Measurements from ENCODE around the gene INPP5D. TPM values are rescaled to one million over a fixed set of nuclear protein-coding genes. Genes with fewer than 3 reads are reported as not detected.
A peak's percentile ranks its signal among the peaks of the same experiment; 100 is the strongest.

Gene INPP5D
- total RNA-seq, 1 donor from 2014 or later: 33.3 TPM

DNA sequence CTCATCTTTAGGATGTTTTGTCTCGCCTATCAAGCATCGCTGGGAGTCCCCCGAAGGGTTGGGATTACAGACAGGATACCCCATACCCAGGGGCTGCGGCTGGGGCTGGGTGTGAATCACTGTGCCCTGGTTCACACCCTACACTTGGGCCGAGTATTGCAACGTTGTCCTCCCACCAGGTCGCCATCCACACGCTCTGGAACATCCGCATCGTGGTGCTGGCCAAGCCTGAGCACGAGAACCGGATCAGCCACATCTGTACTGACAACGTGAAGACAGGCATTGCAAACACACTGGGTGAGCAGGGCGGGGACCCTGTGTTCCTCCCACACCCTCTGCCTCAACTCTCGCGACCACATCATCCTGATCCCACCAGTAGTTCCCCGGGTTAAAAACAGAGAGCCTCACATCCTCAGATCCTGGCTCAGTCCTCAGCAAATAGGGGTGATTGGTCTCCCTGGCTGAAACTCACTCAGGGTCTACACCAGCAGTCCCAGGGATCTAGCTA is 104.0 kb downstream of the INPP5D start:
- intact Hi-C loops (cut with DNase I): no loop called here
- peaks cover 13% of the 10 kb centered on the region for H3K4me1 ChIP-seq
- TF ChIP-seq, protein P1, sequence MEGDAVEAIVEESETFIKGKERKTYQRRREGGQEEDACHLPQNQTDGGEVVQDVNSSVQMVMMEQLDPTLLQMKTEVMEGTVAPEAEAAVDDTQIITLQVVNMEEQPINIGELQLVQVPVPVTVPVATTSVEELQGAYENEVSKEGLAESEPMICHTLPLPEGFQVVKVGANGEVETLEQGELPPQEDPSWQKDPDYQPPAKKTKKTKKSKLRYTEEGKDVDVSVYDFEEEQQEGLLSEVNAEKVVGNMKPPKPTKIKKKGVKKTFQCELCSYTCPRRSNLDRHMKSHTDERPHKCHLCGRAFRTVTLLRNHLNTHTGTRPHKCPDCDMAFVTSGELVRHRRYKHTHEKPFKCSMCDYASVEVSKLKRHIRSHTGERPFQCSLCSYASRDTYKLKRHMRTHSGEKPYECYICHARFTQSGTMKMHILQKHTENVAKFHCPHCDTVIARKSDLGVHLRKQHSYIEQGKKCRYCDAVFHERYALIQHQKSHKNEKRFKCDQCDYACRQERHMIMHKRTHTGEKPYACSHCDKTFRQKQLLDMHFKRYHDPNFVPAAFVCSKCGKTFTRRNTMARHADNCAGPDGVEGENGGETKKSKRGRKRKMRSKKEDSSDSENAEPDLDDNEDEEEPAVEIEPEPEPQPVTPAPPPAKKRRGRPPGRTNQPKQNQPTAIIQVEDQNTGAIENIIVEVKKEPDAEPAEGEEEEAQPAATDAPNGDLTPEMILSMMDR (IDR thresholded peaks at IDR 0.05): no peak
- H3K27me3 ChIP-seq: no peaks in the 10 kb centered on the region
- H3K36me3 ChIP-seq: no peaks in the 10 kb centered on the region
- no peaks in the 10 kb centered on the region for H3K9me3 ChIP-seq
- ATAC-seq (no peak), DNase-seq (no peak)
- H3K4me3 ChIP-seq: no peak overlapping the region
- H3K27ac ChIP-seq: no peak overlapping the region

DNA sequence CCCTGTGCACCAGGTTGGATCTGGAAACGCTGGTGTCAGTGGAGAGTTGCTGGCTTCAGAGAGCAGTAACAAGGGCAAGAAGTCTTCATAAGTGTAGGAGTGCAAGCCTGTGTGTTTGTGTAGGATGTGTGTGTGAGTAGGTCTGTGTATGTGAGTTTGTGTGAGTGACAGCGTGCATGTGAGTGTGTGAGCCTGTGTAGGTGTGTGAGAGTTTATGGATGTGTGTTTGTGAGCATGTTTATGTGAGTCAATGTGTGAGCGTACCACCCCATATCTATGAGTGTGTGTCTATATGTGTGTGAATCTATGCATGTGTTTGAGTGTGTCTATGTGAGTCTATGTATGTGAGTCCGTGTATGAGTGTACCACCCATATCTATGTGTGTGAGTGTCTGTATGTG is 104.8 kb downstream of the INPP5D start:
- Histone ChIP-seq H3K36me3 (peaks cover 8% of the 10 kb centered on the region), H3K4me3 (no peak overlapping the region), H3K27ac (peak overlapping the region; percentile 18), H3K4me1 (peaks cover 13% of the 10 kb centered on the region), H3K27me3 (no peaks in the 10 kb centered on the region), H3K9me3 (no peaks in the 10 kb centered on the region)
- no peak for DNase-seq
- ATAC-seq: no peak
- intact Hi-C loops (cut with DNase I): no loop called here
- TF ChIP-seq, protein P1 (IDR thresholded peaks at IDR 0.05): no peak

DNA sequence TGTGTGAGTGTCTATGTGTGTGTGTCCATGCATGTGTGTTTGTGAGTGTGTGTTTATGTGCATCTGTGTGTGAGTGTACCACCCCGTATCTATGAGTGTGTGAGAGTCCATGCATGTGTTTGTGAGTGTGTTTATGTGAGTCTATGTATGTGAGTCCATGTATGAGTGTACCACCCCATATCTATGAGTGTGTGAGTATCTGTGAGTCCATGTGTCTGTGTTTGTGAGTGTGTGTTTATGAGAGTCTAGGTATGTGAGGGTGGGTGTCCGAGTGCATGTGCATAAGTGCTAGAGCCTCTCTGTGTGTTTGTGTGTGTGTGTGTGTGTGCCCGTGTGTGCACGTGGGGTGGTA is 105.4 kb downstream of the INPP5D start:
- Histone ChIP-seq H3K27ac (peak overlapping the region; percentile 18), H3K36me3 (peaks cover 13% of the 10 kb centered on the region), H3K4me1 (peaks cover 13% of the 10 kb centered on the region), H3K4me3 (no peak overlapping the region), H3K9me3 (no peaks in the 10 kb centered on the region), H3K27me3 (no peaks in the 10 kb centered on the region)
- DNase-seq (no peak), ATAC-seq (no peak)
- TF ChIP-seq, protein P1 (IDR thresholded peaks at IDR 0.05): no peak
- intact Hi-C loops (cut with DNase I): no loop called here

DNA sequence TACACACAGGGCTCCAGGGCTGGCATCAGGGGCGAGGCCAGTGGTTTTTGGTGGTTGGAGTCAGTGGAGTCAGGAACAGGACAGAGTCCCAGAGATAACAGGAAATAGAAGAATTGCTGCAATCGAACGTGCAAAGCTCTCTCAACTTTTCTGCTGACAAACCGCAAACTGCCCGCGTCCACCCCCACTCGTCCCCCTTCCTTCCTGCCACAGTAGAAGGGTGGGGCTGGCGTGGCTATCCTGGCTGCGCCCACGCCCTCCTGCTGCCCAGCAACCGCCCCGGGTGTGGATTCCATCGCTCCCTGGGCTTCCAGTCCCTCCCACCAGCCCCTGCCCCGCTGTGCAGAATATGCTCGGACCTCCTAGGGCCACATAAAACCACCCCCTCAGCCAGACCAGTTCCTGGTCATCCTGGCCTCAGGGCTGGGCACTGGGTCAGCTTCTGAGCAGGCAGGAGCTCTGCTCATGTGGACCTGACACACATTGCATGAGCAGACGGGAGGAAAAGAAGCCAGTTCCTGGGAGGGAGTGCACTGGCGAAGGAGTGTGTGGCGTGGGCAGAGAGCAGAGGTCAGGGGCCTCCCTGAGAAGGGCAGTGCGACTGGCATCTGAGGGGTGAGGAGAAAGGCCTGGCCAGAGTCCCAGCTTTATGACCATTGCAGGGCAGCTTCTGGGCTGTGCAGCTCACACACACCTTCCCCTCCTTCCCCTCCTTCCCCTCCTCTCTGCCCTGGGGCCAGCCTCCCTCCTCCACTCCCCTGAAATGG is 105.9 kb downstream of the INPP5D start:
- H3K4me3 ChIP-seq: no peak overlapping the region
- H3K9me3 ChIP-seq: no peaks in the 10 kb centered on the region
- DNase-seq: peak; percentile 87
- intact Hi-C loops (cut with DNase I): no loop called here
- peak; percentile 89 for ATAC-seq
- H3K27ac ChIP-seq: peak overlapping the region; percentile 63
- H3K27me3 ChIP-seq: no peaks in the 10 kb centered on the region
- H3K4me1 ChIP-seq: peaks cover 13% of the 10 kb centered on the region
- TF ChIP-seq, protein P1 (IDR thresholded peaks at IDR 0.05): no peak
- H3K36me3 ChIP-seq: peaks cover 16% of the 10 kb centered on the region

DNA sequence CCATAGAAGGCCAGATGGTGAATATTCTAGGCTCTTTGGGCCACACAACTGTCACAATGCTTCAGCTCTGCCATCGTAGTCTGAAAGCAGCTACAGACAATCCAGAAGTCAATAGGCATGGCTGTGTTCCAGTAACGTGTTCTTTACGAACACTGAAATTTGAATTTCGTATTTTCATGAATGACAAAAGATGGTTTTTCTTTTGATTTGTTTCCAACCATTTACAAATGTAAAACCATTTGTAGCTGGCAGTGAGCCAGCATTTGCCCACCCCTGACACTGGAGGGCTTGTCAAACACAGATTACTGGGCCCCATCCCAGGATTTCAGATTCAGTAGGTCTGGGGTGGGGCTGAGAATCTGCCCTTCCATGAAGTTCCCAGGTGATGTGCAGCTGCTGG is 108.3 kb downstream of the INPP5D start:
- H3K36me3 ChIP-seq: peaks cover 25% of the 10 kb centered on the region
- no peaks in the 10 kb centered on the region for H3K27me3 ChIP-seq
- TF ChIP-seq, protein P1 (IDR thresholded peaks at IDR 0.05): no peak
- H3K4me3 ChIP-seq: no peak overlapping the region
- ATAC-seq (no peak), DNase-seq (no peak)
- H3K4me1 ChIP-seq: peaks cover 13% of the 10 kb centered on the region
- intact Hi-C loops (cut with DNase I): no loop called here
- H3K27ac ChIP-seq: no peak overlapping the region
- H3K9me3 ChIP-seq: no peaks in the 10 kb centered on the region
